GM18873 (cell line): ENCODE results near the gene LINGO3.
"Not testable (repeated sequence)": the region's sequence is repeated elsewhere in the genome, so short reads cannot be mapped to it uniquely, and the experiment has no call there.

Experiments used
- ATAC-seq: cut with Tn5 transposase; IDR thresholded peaks from one replicate; pipeline ENCODE4 v1.9.1; 2021; ENCODE audit warnings: mild to moderate bottlenecking, moderate library complexity, moderate number of reproducible peaks; ENCODE audit not compliant: unreplicated experiment, low FRiP score

Gene LINGO3, protein sequence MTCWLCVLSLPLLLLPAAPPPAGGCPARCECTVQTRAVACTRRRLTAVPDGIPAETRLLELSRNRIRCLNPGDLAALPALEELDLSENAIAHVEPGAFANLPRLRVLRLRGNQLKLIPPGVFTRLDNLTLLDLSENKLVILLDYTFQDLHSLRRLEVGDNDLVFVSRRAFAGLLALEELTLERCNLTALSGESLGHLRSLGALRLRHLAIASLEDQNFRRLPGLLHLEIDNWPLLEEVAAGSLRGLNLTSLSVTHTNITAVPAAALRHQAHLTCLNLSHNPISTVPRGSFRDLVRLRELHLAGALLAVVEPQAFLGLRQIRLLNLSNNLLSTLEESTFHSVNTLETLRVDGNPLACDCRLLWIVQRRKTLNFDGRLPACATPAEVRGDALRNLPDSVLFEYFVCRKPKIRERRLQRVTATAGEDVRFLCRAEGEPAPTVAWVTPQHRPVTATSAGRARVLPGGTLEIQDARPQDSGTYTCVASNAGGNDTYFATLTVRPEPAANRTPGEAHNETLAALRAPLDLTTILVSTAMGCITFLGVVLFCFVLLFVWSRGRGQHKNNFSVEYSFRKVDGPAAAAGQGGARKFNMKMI

DNA sequence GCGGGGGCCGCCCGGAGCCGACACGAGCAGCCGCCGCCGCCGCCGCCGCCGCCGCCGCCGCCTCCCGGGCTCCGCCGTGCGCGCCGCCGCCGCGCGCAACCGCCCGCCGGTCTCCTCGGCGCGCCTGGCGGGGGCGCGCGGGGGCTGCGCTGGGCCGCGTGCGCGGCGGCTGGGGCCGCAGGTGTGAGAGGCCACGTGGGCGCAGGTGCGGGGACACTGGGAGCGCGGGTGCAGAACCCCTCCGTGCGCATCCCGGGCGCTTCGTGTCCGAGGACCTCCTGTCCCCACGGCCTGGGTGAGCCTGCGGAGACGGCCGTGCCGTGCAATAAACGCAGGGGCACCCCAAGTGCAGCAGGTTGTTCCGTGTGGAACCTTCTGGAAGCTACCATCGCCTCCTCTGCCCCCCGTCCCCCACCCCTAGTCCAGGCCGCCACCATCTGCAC, at the start of gene LINGO3:
LINGO3 (minus strand) TSS at position 41 of the 443 bp plus-strand sequence. CDS start 16,378 bp downstream, outside the sequence.
- ATAC-seq = no peak

DNA sequence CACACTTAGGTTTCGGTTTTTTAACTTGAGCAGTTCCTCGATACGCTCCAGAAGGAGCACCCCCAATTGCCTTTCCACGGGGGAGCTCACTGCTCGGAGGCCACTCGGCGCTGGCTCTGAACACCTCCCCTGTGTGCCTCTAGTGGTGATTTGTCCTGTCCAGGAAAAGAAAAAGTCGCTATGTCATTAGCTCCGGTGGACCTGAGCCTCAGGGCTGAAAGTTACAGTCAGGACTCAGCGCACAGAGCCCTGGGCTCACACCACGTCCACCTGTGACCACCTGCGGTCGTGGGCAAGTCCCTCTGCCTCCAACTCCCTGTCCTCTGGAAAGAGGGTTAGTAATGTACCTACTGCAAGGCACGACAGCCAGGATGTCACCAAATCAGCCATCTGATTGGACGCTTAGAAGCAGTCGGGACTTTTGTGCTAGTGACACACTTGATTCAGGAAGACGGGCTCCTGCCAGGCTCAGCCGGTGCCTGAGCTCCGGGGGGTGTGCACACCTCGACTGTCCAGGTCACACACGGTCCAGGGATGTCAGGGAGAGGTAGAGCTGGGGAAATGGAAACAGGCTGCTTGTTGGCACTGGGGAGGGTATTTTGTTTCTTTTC, 48.2 kb upstream of the LINGO3 start:
- no peak for ATAC-seq

DNA sequence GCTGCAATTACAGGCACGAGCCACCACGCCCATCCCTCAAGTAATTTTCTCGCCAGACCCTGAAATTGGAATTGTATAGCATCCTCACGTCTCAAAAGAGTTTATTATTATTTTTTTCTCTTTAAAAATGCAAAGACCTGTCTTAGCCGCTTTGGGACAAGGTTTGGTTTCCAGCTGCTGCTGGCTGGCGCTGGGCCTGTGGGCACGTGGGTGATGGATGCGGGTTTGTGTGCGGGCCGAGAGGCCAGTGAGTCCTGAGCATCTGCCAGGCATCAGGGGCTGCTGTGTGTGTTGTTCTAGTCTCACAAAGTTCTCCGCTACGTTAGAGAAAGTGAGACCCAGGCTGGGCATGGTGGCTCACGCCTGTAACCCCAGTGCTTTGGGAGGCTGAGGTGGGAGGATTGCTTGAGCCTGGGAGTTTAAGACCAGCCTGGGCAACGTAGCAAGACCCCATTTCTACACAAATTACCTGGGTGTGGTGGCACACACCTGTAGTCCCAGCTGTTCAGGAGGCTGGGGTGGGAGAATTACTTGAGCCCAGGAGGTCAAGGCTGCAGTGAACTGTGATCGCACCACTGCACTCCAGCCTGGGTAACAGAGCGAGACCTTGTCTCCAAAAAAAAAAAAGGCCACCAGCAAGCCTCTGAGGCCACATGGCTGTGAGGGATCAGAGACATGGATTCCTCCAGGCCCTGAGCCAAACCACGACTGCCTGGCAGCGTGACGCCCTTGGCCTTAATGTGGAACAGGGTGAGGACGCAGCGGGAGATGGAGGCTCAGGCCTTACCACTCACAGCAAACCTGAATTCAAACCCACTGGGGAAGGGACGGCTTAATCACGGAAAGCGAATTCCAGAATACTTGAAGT, 47.4 kb upstream of the LINGO3 start:
- no peak for ATAC-seq

DNA sequence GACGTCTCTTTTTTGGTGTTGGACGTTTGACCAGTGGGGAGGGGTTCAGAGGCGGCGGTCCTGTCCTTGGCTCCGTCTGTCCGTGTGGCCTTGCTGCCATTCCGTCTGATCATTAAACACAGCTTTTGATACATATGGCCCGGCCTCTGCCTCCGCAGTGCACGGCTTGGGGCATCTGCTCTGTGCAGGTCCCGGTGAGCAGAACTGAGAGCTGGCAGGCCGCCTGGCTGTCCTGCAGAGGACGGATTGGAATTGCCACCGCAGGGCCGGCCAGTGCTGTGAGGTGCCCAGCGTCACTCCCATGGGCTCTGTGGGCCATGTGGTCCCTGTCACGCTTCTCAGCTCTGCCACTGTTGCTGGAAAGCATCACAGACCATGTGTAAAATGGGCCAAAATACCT, 46.7 kb upstream of the LINGO3 start:
- ATAC-seq = no peak

DNA sequence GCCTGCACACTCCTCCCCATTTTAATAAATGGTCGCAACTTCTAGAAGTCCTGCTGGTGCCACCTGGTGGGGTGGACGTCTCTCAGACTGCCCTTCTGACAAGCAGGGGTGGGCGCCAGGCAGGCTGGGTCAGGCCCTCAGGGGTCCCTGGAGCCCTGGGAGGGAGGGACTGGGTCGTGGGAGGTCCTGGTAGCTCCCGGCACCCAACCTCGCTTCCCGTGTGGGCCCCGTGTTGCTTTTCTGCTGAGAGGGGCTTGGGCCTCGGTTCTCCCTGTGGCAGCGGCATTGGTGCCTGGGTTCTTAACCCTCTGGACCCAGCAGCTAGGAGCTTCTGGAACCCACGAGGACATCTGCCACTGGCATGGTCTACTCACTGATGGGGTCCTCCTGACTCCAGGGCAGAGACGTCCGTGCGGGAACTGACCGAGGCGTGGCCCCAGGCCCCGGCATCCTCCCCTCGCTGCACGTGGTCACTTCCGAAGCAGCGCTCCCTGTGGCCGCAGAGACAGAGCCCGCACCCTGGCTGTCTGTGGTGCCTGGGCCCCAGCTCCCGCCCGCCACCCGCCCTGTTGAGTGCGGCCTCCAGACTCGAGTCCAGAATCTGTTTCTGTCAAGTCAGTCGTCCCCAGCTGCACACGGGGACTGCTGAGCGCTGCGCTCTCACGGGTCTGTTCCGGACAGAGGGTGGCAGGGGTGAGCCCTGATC, 46.1 kb upstream of the LINGO3 start:
- ATAC-seq = no peak

DNA sequence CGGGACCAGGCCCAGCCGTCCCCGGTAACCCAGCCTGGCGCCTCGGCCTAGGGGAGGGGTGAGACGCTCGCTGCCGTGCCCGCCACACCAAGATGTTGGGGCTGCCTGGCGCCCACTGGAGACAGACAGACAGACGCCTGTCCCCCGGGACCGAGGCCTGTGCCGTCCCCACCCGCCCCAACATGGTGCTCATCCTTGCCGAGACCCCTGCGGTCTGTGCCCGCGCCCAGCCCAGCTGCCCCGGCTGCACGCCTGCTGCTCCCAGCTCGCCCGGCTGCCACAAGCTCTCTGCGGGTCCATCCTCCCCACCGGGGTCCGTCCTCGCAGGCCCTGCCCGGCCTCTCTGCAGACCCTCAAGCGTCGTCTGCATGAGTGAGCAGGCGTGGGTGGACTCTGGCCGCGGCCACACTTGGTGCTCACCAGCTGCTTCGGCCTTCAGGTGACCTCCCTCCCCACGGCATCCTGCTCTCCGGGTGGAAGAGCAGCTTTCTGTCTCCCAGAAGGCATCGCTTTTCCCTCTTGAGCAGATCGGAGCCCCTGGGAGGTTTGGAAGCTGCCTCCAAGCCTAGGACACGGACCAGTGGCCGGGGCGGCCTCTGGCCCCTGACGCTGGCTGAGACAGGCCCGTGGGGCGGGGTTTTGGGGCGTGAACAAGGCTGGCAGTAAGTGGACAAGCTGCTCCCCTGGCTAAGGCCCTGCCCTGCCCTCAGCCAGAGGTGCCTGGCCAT, 45.4 kb upstream of the LINGO3 start:
- no peak for ATAC-seq

DNA sequence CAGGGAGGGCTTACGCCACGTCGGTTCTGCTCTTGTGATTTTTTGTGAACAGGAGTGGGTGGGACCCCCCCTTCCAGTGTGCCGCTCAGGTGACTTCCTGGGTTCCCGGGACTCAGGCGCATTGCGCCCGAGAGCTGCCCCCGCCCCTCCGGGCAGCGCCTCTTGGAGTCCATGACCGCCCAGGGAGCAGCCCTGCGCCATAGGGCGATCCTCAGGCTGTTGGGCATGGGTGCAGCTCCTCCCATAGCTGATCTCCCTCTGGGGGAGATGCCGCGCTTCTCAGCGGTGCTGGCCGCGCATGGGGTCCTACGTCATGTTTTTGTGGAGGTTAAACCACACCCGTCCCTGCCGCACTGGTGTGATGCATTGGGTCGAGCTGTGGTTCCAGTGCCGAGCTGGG, 44.2 kb upstream of the LINGO3 start:
- no peak for ATAC-seq

DNA sequence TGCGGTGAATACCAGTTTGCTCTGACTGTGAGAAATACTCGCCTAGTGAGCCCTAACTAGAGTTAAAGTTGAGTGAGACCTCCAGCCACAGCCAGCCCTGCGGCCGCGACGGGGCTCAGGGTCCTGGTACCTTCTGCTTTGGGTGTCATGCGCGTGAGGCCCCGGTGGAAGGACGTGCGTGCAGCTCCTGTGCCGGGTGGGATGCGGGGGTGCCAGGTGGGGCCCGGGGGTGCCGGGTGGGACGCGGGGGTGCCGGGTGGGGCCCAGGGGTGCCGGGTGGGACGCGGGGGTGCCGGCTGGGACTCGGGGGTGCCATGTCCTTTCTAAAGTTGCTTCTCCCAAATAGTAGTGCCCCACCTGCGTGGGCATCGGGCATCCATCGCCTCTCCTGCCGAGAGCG, 43.6 kb upstream of the LINGO3 start:
- ATAC-seq = no peak

DNA sequence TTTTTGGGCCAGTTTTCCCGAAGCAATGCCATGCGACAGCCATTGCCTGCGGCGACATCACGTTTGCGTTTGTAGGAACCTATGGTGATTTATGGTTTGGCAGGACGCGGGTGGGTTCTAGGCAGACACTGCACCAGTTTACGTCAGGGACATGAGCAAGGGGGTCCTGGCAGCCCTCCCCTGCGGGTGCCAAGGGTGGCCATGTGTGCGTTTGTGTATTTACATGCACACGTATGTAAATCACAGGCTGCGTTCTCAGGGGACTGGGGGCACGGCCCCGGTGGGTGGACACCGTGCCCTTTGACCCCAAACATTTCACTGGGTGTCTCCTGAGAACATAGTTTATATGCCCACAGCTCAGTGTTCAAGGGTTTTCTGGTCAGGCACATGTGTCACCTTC, 42.7 kb upstream of the LINGO3 start:
- ATAC-seq = no peak

DNA sequence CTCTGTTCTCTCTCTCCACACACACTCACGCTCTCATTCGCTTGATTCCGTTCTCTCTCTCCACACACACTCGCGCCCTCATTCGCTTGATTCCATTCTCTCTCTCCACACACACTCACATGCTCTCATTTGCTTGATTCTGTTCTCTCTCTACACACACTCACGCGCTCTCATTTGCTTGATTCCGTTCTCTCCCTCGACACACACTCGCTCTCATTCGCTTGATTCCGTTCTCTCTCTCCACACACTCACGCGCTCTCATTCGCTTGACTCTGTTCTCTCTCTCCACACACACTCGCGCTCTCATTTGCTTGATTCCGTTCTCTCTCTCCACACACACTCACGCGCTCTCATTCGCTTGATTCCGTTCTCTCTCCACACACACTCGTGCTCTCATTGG, 41.9 kb upstream of the LINGO3 start:
- ATAC-seq = not testable (repeated sequence)

DNA sequence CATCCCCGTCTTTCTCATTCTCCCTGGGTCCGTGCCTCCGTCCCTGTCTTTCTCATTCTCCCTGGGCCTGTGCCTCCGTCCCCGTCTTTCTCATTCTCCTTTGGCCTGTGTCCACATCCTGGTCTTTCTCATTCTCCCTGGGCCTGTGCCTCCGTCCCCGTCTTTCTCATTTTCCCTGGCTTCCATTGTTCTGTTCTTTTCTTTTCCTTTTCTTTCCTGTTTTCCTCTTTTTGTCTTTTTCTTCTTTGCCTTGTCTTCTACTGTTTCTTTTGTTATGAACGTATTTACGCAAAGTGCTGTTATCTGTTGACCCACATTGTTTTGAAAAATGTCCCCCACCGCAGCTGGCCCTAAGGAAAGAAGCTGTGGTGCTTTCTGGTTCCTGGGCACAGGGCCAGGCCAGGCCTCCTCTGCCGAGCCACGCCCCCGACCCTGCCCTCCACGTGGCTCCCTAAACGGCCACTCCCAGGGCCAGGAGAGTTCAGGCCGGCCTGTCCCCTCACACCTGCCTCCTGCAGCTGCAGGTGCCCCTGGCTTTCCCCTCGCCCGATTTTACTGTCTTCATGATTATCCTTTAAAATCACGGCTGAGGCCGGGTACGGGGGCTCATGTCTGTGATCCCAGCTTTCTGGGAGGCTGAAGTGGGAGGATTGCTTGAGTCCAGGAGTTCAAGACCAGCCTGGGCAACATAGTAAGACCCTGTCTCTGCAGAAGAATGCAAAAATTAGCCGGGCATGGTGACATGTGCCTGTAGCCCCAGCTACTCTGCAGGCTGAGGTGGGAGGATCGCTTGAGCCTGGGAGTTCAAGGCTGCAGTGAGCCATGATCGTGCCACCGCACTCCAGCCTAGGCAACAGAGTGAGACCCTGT, 38.1 kb upstream of the LINGO3 start:
- ATAC-seq = no peak

DNA sequence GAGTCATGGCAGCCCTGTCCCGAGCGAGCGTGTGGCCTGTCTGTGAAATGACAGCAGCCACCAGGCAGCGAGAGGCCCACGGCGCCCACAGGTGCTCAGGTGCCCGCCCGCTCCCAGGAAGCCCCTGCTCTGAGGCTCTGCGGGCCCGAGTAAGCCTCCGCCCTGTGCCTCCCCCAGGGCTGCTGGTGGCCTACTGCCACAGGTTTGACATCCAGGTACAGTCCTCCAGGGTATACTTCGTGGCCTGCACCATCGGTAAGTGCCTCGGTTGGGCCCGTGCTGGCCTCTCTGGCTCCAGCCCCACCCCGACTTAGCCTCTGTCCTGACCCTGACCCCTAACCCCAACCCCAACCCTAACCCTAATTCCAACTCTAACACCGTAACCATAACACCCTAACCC, 37.1 kb upstream of the LINGO3 start:
- no peak for ATAC-seq

DNA sequence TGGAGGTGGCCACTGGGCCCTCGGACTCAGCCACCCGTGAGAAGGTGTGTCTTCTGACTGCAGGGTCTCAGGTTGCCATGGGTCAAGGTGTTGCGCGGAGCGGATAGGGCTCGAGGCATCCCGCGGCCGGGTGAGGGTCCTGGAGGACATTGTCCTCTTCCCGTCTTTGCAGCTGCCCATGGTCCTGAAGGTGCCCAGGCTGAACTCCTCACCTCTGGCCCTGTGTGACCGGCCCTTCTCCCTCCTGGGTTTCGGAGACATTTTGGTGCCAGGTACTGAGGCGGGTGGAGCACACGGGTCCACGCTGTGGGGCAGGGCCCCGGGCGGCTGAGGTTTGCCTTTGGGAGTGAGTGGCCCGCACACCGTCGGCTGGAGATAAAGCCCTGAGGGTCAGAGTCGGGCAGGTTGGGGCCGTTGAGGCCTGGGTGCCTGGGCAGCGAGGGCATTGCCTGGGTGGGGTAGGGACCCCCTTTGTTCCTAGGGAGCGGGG, 36.5 kb upstream of the LINGO3 start:
- ATAC-seq = no peak

DNA sequence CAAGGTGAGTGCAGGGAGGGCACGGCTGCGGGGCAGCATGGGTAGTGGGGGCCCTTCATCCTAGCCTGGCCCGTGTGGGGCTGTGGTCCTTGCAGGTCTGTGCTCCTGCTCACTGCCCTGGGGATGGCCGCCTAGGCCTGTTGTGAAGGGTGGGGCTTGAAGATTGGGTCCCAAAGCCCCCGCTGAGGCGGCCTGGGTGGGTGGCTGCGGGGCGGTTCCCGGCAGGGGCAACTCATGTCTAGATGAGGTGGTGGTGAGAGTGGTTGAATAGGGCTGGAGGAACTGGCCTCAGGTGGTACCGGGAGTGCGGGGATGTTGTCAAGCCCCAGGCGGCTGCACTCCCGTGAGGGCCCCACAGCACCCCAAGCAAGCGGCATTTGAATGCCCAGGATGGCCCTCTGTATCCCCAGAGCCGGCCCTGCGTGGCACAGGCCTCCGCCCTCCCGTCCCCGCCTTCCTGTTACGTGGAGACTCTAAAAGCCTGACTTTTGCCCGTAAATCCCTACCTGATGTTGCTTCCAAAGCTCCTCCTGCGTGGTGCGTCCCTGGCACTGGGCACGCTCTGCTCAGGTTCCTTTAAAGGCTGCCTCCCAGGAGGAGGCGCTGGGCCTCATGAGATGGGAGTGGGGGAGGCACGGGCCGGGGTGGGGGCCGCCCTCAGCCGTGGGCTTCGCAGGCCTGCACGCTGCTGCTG, 35.5 kb upstream of the LINGO3 start:
- ATAC-seq = no peak

DNA sequence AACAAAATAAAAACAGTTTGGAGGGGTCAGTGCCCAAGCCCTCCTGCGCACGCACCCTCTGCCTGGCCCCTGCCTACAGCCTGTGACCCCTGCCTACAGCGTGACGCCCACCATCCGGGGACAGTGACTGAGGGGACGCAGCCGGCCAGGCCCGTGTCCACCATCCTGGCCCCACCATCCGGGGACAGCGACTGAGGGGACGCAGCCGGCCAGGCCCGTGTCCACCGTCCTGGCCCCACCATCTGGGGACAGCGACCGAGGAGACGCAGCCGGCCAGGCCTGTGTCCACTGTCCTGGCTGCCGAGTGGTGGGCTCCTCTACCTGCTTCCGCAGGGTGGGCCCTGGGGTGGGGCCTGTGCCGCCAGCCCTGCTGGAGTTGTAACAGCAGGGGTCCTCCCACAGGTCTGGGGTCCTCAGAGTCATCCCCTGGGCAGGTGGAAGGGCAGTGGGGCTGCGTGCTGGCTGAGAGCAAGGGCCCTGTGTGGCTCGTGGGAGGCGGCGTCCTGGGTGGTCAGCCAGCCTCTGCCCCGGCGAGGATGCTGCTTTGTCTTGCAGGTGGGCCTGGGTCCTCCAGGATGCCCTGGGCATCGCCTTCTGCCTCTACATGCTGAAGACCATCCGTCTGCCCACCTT, 34.8 kb upstream of the LINGO3 start:
- no peak for ATAC-seq

DNA sequence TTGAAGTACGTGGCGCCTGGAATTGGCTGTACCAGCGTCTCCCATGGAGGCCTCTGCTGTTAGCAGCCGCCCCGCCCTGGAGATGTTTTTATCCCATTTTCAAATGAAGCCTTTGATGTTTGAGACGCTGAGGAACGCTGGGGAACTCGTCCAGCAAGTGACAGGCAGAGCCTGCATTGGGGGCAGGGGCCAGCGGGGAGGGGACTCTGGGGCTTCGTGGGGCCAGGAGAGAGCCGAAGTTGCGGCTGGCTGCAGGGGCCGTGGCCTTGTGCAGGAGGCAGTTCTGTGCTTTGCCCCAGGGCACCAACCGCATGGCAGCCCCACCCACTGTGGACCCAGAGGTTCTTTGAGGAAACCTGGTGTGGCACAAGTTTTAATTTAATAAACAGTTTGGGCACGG, 34.0 kb upstream of the LINGO3 start:
- no peak for ATAC-seq

DNA sequence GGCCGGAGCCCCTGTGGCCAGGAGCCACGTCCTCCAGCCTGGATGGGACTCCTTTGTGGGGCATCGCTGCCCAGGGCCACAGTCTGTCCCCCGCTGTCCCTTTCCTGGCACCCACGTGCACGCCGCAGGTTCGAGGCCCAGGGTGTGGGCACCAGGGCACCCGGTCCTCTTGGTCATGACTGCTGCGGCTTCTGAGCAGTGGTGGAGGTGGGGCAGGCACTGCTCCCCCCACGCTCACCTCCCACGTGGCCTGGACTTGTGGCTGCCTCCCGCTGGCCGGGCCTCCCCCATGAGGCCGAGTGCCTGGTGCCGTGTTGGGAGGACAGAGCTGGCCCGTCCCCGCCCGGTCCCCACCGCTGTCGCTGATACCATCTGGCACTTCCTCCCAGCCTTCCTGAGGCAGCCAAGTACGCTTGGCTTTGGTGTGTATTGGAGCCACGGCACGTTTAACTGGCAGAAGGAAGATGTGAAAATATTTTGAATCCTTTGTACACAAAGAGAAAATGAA, 33.3 kb upstream of the LINGO3 start:
- ATAC-seq = no peak
